Epidermal melanocyte (primary cell): ENCODE measurements around the gene MACROD2.
A peak's percentile ranks its signal among the peaks of the same experiment; 100 is the strongest.

Source experiments
- DNase-seq: peaks from one replicate; pipeline ENCODE4 v3.0.0; 2011; ENCODE audit warnings: low spot score; ENCODE audit not compliant: insufficient read length

Gene MACROD2

GRCh38 chr20:15603978-15604805 lies 1608.9 kb downstream of the MACROD2 start:
- DNase-seq: no peak

DNA sequence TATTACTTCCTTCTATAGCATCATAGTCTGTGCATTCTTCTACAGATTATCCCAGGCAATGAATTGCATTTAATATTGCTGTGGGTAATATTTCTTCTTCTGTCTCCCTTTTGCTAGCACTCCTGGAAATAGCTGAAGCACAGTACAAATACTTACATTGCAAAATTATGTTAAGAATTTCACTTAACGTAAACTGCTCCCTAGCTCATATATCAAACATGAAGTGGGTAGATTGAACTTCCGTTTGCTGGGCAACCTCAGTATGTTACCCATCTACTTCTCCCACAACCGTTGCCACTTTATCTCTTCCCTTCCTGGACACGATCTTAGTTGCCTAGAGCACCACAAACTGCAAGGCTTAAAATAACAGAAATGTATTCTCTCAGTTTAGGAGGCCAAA lies 1614.6 kb downstream of the MACROD2 start:
- no peak for DNase-seq

GRCh38 chr20:15610787-15611186 lies 1615.5 kb downstream of the MACROD2 start:
- DNase-seq: no peak

DNA sequence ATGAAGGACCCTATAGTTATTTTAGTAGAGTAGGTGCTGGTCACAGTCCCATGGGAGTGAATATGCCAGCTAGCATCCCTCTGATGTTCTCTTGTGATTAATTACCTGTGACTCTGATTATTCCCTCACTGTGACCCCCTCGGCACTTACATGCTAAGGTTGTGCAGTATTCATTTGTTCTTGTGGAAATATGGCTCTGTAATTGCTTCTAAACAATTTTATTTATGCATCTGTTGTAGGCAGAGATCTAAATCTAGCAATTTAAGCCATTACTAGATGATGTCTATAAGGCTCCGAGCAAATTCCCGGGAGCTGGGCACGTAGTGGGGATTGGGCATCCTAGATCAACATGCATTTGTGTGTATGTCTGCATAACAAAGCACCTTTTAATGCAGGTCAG lies 1616.2 kb downstream of the MACROD2 start:
- no peak for DNase-seq

- no peak for DNase-seq
These were observed 1616.9 kb downstream of the MACROD2 start for GRCh38 chr20:15612198-15612597.

- no peak for DNase-seq
These were observed 1617.5 kb downstream of the MACROD2 start for GRCh38 chr20:15612769-15613168.

- no peak for DNase-seq
These were observed 1618.2 kb downstream of the MACROD2 start for GRCh38 chr20:15613530-15613929.

DNA sequence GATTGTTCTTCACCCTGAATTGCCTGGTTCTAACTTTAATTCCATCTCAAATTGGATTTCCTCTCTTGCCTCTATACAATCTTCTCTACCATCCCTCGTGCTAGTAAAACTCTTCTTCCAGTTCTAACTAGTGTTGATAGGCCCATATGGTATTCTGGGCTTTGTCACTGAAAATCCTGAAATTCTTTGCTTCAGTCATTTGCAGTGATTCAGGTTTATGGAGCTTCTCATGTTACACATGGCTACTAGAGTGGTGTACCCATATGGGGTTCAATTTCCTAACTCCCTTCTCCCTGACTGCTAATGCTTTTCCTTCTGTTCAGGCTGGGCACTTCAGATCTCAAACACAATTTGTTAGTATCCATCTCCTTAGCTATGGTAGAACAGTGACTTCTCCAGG lies 1621.3 kb downstream of the MACROD2 start:
- DNase-seq: peak; percentile 24

GRCh38 chr20:15618110-15618509 lies 1622.8 kb downstream of the MACROD2 start:
- no peak for DNase-seq

DNA sequence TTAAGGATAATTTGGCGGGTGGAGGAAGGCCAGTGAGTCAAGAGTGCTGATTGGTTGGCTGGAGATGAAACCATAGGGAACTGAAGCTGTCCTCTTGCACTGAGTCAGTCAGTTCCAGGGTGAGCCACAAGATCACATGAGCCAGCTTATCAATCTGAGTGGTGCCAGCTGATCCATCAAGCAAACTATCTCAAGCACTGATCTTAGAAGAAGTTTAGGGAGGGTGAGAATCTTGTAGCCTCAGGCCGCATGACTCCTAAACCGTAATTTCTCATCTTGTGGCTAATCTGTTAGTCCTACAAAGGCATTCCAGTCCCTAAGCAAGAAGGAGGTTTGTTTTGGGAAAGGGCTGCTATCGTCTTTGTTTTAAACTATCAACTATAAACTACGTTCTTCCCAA lies 1623.6 kb downstream of the MACROD2 start:
- DNase-seq: no peak

DNA sequence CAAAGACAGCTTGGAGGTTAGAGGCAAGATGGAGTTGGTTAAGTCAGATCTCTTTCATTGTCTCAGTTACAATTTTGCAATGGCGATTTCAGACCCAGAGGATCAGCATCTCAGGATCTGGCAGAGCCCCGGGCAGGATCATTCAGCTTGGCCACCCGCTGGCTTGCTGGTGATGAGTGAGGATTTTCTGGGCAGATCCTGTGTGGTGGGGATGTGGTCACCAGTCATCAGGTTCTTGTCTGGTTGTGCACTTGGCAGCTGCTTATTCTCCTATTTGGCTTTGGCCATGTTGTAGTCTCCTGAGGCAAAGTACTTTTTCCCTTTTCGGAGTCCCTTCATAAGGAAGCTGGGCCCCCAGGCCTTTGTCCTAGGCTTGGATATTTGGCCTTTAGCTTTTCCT lies 1624.0 kb downstream of the MACROD2 start:
- DNase-seq: no peak

DNA sequence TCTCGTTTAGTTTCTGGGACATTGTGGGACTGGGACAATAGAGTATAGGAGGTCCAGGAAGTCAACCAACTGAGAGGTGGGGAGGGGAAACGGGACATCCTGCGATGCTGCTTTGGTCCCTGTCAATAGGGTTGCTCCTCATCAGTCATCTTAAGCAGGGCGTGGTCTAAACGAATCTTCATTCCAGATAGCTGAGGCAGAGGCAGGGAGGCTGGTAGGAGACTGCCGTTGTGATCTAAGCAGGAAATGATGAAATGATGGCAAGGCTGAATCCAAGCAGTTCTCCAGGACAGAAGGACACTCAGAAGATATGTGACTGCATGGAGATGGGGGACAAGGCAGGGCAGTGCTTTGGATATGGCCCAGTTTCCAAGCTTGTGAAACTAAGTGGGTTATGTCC lies 1624.5 kb downstream of the MACROD2 start:
- no peak for DNase-seq

GRCh38 chr20:15622368-15622767 lies 1627.1 kb downstream of the MACROD2 start:
- DNase-seq: no peak

DNA sequence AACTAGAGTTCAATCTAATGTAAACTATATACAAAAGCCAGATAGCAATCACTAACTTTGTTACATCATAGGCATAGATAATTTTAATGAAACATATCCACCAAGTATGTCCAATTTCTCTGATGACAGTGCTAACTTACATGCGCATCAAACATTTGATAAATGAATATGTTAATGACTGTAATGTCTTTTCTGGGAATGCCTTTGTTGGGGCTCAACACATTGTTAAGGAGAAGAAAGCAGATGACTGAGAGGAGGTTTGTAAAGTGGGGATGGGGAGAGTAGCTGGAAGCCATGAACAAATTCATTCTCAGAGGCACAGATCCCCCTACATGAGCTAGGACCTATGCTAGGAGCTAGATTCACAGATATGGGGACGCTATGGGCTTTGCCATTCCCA lies 1627.9 kb downstream of the MACROD2 start:
- no peak for DNase-seq

- no peak for DNase-seq
These were observed 1630.7 kb downstream of the MACROD2 start for GRCh38 chr20:15625981-15626380.

DNA sequence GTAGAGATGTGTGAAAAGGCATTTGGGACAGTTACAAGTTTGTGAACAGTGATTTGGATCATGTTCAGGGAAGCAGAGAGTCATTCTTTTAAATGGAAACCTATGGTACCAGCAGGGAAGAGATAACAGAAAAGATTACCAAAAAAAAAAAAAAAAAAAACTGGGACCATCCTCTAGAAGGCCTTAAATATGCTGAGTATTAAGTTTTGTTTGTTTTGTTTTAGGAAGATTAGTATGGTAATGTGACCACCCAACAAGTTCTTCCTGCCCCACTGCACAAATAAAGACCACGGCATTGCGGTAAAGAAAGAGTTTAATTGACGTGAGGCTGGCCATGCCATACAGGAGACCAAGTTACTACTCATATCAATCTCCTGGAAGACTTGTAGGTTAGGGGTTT lies 1631.8 kb downstream of the MACROD2 start:
- DNase-seq: no peak

GRCh38 chr20:15627501-15627903 lies 1632.2 kb downstream of the MACROD2 start:
- DNase-seq: no peak

- DNase-seq: no peak
These were observed 1633.6 kb downstream of the MACROD2 start for GRCh38 chr20:15628851-15629353.

DNA sequence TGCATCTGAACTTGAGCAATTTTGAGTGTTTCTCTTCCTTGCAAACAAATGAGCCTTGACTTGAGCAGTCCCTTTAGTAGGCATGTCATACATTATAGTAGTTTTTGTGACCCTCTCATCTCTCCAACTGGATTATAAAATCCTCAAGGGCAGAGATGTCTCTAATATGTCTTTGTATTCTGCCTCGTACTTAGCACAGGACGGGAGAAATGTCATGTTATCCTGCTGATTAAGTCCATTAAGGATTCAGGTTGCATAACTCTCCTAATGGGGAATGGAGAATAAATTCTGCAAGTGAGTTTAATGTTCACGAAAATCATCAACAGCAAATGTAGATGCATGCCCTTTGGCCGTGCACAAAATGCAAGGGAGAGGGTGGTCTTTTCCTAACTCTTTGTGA lies 1635.0 kb downstream of the MACROD2 start:
- no peak for DNase-seq

DNA sequence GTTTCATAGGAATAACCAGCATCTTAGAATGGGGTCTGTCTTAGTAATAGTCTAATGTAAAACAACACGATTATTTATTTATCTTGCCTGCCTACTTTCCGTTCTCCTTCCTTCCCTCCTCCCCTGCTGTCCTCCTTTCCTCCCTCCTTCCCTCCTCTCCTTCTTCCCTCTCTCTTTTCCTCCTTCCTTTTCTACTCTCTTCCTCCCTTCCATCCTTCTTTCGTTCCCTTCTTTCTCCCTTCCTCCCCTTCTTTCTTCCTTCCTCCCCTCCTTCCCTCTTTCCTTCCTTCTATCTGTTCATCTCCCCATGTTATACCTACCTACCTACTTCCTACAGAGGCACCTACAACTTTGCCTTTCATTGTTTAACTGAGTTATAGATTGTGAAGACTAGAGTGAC lies 1637.4 kb downstream of the MACROD2 start:
- DNase-seq: no peak

DNA sequence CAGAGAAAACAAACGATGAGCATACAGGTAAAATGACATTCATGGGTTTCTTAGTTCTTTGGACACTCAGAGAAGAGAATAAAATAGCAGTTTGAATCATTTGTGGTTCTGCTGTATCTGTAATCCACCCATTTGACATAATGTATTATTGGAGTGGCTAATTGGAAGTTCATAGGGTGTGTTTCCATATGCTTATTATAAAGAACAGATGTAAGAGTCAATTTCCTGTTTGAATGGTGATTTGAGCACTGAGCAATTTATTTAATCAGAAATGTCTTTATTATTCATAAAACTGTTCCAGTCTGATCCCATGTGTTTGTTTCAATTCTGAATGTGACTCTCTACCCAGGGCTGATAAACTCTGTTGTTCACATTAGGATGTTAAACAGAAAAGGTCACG lies 1638.8 kb downstream of the MACROD2 start:
- DNase-seq: no peak

DNA sequence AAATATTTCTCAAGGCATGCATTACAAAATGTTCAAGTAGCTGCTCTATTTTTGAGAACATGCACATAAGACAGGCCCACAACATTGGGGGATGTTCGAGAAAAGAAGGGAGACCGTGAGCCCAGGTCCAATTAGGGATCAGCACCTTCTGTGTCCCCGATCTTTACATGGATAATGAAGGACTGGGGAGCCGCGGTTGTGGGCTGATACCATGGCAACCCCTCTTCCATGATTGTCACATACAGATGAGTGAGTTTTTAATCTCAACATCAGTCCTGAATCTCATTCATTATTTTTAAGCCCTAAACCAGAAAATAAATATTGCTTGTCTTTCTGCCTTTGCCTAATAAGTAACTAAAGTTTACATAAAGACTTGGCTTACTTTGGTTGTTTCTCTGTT lies 1642.2 kb downstream of the MACROD2 start:
- no peak for DNase-seq
